WTC11 (cell line): ENCODE results near the gene EBNA1BP2. TPM values are rescaled to one million over a fixed set of nuclear protein-coding genes. Genes with fewer than 3 reads are reported as not detected.

Source experiments
- ATAC-seq: fragments of 200-7000 bp; cut with Tn5 transposase; 2 replicates; pipeline ENCODE4 v1.10.0; 2021; ENCODE audit warnings: mild to moderate bottlenecking, moderate library complexity
- CTCF ChIA-PET: fragments of 300-600 bp; sonication (Branson Sonifier 250); formaldehyde crosslinking; loops from one replicate; lab custom pipeline; 2021; ENCODE audit warnings: antibody characterized with exemption; lab: Charles Lee
- POLR2A ChIA-PET: fragments of 350-600 bp; sonication (Branson Sonifier 250); formaldehyde crosslinking; loops from one replicate; lab custom pipeline; 2021; ENCODE audit warnings: antibody characterized with exemption; lab: Charles Lee
- DNase-seq: peaks from one replicate; pipeline ENCODE4 v3.0.0; 2021; ENCODE audit warnings: low spot score
- H3K27ac Mint-ChIP-seq: 2 replicates; pipeline ENCODE4 v1.8.0; 2021; ENCODE audit warnings: mixed read lengths
- H3K27me3 Mint-ChIP-seq: 2 replicates; pipeline ENCODE4 v1.8.0; 2021; ENCODE audit warnings: low read depth, mild to moderate bottlenecking, moderate library complexity, mixed read lengths
- H3K36me3 Mint-ChIP-seq: 2 replicates; pipeline ENCODE4 v1.8.0; 2021; ENCODE audit warnings: mixed read lengths
- H3K4me1 Mint-ChIP-seq: 2 replicates; pipeline ENCODE4 v1.8.0; 2022; ENCODE audit warnings: mixed read lengths
- H3K4me3 Mint-ChIP-seq: 2 replicates; pipeline ENCODE4 v1.8.0; 2021; ENCODE audit warnings: mild to moderate bottlenecking, moderate library complexity, mixed read lengths
- H3K9me3 Mint-ChIP-seq: 2 replicates; pipeline ENCODE4 v1.8.0; 2021; ENCODE audit warnings: mixed read lengths
- ARID4B ChIP-seq: sonication (generic); formaldehyde crosslinking; IDR thresholded peaks from 2 replicates; pipeline ENCODE4 v1.8.0; 2023; ENCODE audit warnings: missing genetic modification reagents, mild to moderate bottlenecking, borderline replicate concordance
- ATF2 ChIP-seq: sonication (generic); formaldehyde crosslinking; IDR thresholded peaks from 2 replicates; pipeline ENCODE4 v1.8.1; 2022; ENCODE audit warnings: low read depth, missing genetic modification reagents, borderline replicate concordance
- ATF6 ChIP-seq: sonication (generic); formaldehyde crosslinking; IDR thresholded peaks from 2 replicates; pipeline ENCODE4 v1.8.1; 2023; ENCODE audit warnings: mild to moderate bottlenecking, missing genetic modification reagents
- CREM ChIP-seq: sonication (generic); formaldehyde crosslinking; IDR thresholded peaks from 2 replicates; pipeline ENCODE4 v1.8.1; 2022; ENCODE audit warnings: mild to moderate bottlenecking, missing genetic modification reagents, moderate library complexity
- ERG ChIP-seq: fragments of 250-450 bp; sonication (Bioruptor Pico); IDR thresholded peaks from 2 replicates; pipeline ENCODE4 v1.8.0; 2021; ENCODE audit warnings: mild to moderate bottlenecking
- FOXP1 ChIP-seq: sonication (generic); formaldehyde crosslinking; IDR thresholded peaks from 2 replicates; pipeline ENCODE4 v1.8.0; 2022; ENCODE audit warnings: missing genetic modification reagents, mild to moderate bottlenecking, moderate library complexity, borderline replicate concordance
- PRRX2 ChIP-seq: fragments of 250-450 bp; sonication (Bioruptor Pico); IDR thresholded peaks from 2 replicates; pipeline ENCODE4 v1.8.0; 2021; ENCODE audit warnings: mild to moderate bottlenecking
- SMAD3 ChIP-seq: sonication (generic); formaldehyde crosslinking; IDR thresholded peaks from 2 replicates; pipeline ENCODE4 v1.8.0; 2022; ENCODE audit warnings: missing genetic modification reagents, mild to moderate bottlenecking, borderline replicate concordance
- TEAD1 ChIP-seq: sonication (generic); formaldehyde crosslinking; IDR thresholded peaks from 2 replicates; pipeline ENCODE4 v1.8.0; 2022; ENCODE audit warnings: mild to moderate bottlenecking, missing genetic modification reagents
- USF1 ChIP-seq: sonication (generic); formaldehyde crosslinking; IDR thresholded peaks from 2 replicates; pipeline ENCODE4 v1.8.0; 2022; ENCODE audit warnings: mild to moderate bottlenecking, missing genetic modification reagents
- ZBTB43 ChIP-seq: sonication (generic); formaldehyde crosslinking; IDR thresholded peaks from 2 replicates; pipeline ENCODE4 v1.8.1; 2023; ENCODE audit warnings: mild to moderate bottlenecking, missing genetic modification reagents
- ZNF219 ChIP-seq: sonication (generic); formaldehyde crosslinking; IDR thresholded peaks from 2 replicates; pipeline ENCODE4 v1.8.0; 2023; ENCODE audit warnings: missing genetic modification reagents, mild to moderate bottlenecking, borderline replicate concordance
- ZNF416 ChIP-seq: fragments of 250-450 bp; sonication (Bioruptor Pico); IDR thresholded peaks from 2 replicates; pipeline ENCODE4 v1.9.0; 2021; ENCODE audit warnings: mild to moderate bottlenecking, inconsistent platforms
- ZNF671 ChIP-seq: fragments of 250-450 bp; sonication (Bioruptor Pico); IDR thresholded peaks from 2 replicates; pipeline ENCODE4 v1.8.0; 2021; ENCODE audit warnings: mild to moderate bottlenecking
- total RNA-seq: library from RNA; stranded (reverse); gene quantifications from 3 replicates; pipeline ENCODE4 v1.2.3, GENCODE V29; 2021

The EBNA1BP2 gene
- total RNA-seq, 1 experiment from 2014 or later: 93.7 TPM

- TF ChIP-seq ERG (CRISPR knock-in tag) (no peak), USF1 (no peak), ZNF416 (CRISPR knock-in tag) (no peak), PRRX2 (CRISPR knock-in tag) (no peak), ATF2 (CRISPR knock-in tag) (no peak), ZNF219 (CRISPR knock-in tag) (no peak), ATF6 (CRISPR knock-in tag) (no peak), FOXP1 (CRISPR knock-in tag) (no peak), ZBTB43 (CRISPR knock-in tag) (no peak), ARID4B (CRISPR knock-in tag) (no peak), CREM (no peak), TEAD1 (CRISPR knock-in tag) (no peak), ZNF671 (CRISPR knock-in tag) (no peak), SMAD3 (CRISPR knock-in tag) (no peak)
- TF ChIP-seq, all 79 proteins: peak for 0
- ChIA-PET POLR2A (no interaction called here), CTCF (no interaction called here)
- DNase-seq (no peak), ATAC-seq (no peak)
- H3K36me3 Mint-ChIP-seq: peaks cover 4% of the 10 kb centered on the region; the same call in 1 of the 2 replicates
- peaks cover 3% of the 10 kb centered on the region; the same call in 1 of the 2 replicates for H3K4me1 Mint-ChIP-seq
- H3K4me3 Mint-ChIP-seq: no peak overlapping the region
- H3K9me3 Mint-ChIP-seq: peaks cover 13% of the 10 kb centered on the region
- no peak overlapping the region for H3K27ac Mint-ChIP-seq
- H3K27me3 Mint-ChIP-seq: no peaks in the 10 kb centered on the region
These were observed 27.1 kb upstream of the EBNA1BP2 start for GRCh38 chr1:43199093-43199726.
